ENCODE results near the gene PCDHA7. TPM values are rescaled to one million over a fixed set of nuclear protein-coding genes. Genes with fewer than 3 reads are reported as not detected.
"Not testable (repeated sequence)": the region's sequence is repeated elsewhere in the genome, so short reads cannot be mapped to it uniquely, and the experiment has no call there.

PCDHA7 gene
- polyA plus RNA-seq, 1 donor: 0.31 TPM

GRCh38 chr5:140822969-140823368 is 11.1 kb upstream of the PCDHA7 start:
- WGBS (ENCODE audit: insufficient coverage, low lambda C conversion rate): no CpG with 5 or more reads among the region's 48 CpGs
- H3K27ac ChIP-seq (ENCODE audit: low read length); H3K27me3 ChIP-seq (ENCODE audit: control insufficient read depth, insufficient read depth, low read length); H3K4me3 ChIP-seq (ENCODE audit: low read length); H3K36me3 ChIP-seq (ENCODE audit: control insufficient read depth, insufficient read depth, low read length); H3K4me1 ChIP-seq (ENCODE audit: control insufficient read depth, insufficient read depth, low read length); DNase-seq: not testable (repeated sequence)
- H3K9me3 ChIP-seq (ENCODE audit: control insufficient read depth, low read depth, low read length): peaks cover 26% of the 10 kb centered on the region

- no CpG with 5 or more reads among the region's 38 CpGs for WGBS (ENCODE audit: insufficient coverage, low lambda C conversion rate)
- Histone ChIP-seq H3K4me1 (ENCODE audit: control insufficient read depth, insufficient read depth, low read length) (no peaks in the 10 kb centered on the region), H3K36me3 (ENCODE audit: control insufficient read depth, insufficient read depth, low read length) (no peaks in the 10 kb centered on the region), H3K27me3 (ENCODE audit: control insufficient read depth, insufficient read depth, low read length) (peaks cover 3% of the 10 kb centered on the region), H3K27ac (ENCODE audit: low read length) (no peak overlapping the region), H3K4me3 (ENCODE audit: low read length) (no peak overlapping the region), H3K9me3 (ENCODE audit: control insufficient read depth, low read depth, low read length) (peaks cover 30% of the 10 kb centered on the region)
- no peak for DNase-seq
These were observed 10.6 kb upstream of the PCDHA7 start for GRCh38 chr5:140823475-140823874.

GRCh38 chr5:140827704-140828361 is 6.2 kb upstream of the PCDHA7 start, which contains the start of gene PCDHA6:
PCDHA6 (plus strand) TSS chr5:140827960; CDS start chr5:140828092, 132 bp downstream.
- no peak for DNase-seq
- Histone ChIP-seq H3K4me1 (ENCODE audit: control insufficient read depth, insufficient read depth, low read length) (no peaks in the 10 kb centered on the region), H3K9me3 (ENCODE audit: control insufficient read depth, low read depth, low read length) (peaks cover 36% of the 10 kb centered on the region), H3K4me3 (ENCODE audit: low read length) (no peak within 1 kb of the TSS), H3K27ac (ENCODE audit: low read length) (no peak within 1 kb of the TSS), H3K27me3 (ENCODE audit: control insufficient read depth, insufficient read depth, low read length) (peaks cover 3% of the 10 kb centered on the region), H3K36me3 (ENCODE audit: control insufficient read depth, insufficient read depth, low read length) (no peaks in the 10 kb centered on the region)
- 10% methylated on average over 3 of the region's 27 CpGs for WGBS (ENCODE audit: insufficient coverage, low lambda C conversion rate)

- Histone ChIP-seq H3K27me3 (ENCODE audit: control insufficient read depth, insufficient read depth, low read length) (peaks cover 3% of the 10 kb centered on the region), H3K4me3 (ENCODE audit: low read length) (no peak overlapping the region), H3K9me3 (ENCODE audit: control insufficient read depth, low read depth, low read length) (peaks cover 31% of the 10 kb centered on the region), H3K27ac (ENCODE audit: low read length) (no peak overlapping the region), H3K4me1 (ENCODE audit: control insufficient read depth, insufficient read depth, low read length) (no peaks in the 10 kb centered on the region), H3K36me3 (ENCODE audit: control insufficient read depth, insufficient read depth, low read length) (no peaks in the 10 kb centered on the region)
- no peak for DNase-seq
- no CpG with 5 or more reads among the region's 18 CpGs for WGBS (ENCODE audit: insufficient coverage, low lambda C conversion rate)
These were observed 5.7 kb upstream of the PCDHA7 start for GRCh38 chr5:140828362-140828737.

- not testable (repeated sequence) for H3K27me3 ChIP-seq (ENCODE audit: control insufficient read depth, insufficient read depth, low read length); H3K36me3 ChIP-seq (ENCODE audit: control insufficient read depth, insufficient read depth, low read length)
- no CpG with 5 or more reads among the region's 106 CpGs for WGBS (ENCODE audit: insufficient coverage, low lambda C conversion rate)
These were observed 4.3 kb upstream of the PCDHA7 start for GRCh38 chr5:140829511-140830501.

GRCh38 chr5:140834439-140835008 is 455 bp downstream of the PCDHA7 start:
- H3K9me3 ChIP-seq (ENCODE audit: control insufficient read depth, low read depth, low read length): peaks cover 26% of the 10 kb centered on the region
- not testable (repeated sequence) for H3K27ac ChIP-seq (ENCODE audit: low read length); H3K4me1 ChIP-seq (ENCODE audit: control insufficient read depth, insufficient read depth, low read length); DNase-seq; H3K4me3 ChIP-seq (ENCODE audit: low read length); H3K36me3 ChIP-seq (ENCODE audit: control insufficient read depth, insufficient read depth, low read length); H3K27me3 ChIP-seq (ENCODE audit: control insufficient read depth, insufficient read depth, low read length)
- no CpG with 5 or more reads among the region's 38 CpGs for WGBS (ENCODE audit: insufficient coverage, low lambda C conversion rate)

More at GRCh38 chr5:140829511-140830501, 4.3 kb upstream of the PCDHA7 start:
- H3K4me3 ChIP-seq (ENCODE audit: low read length); H3K27ac ChIP-seq (ENCODE audit: low read length); H3K4me1 ChIP-seq (ENCODE audit: control insufficient read depth, insufficient read depth, low read length): not testable (repeated sequence)
- DNase-seq: peak in 1 of 2 donors; percentile 3
- H3K9me3 ChIP-seq (ENCODE audit: control insufficient read depth, low read depth, low read length): peaks cover 25% of the 10 kb centered on the region

GRCh38 chr5:140835622-140836510 is 1.8 kb downstream of the PCDHA7 start:
- no peak overlapping the region for H3K4me3 ChIP-seq (ENCODE audit: low read length)
- H3K9me3 ChIP-seq (ENCODE audit: control insufficient read depth, low read depth, low read length): peaks cover 19% of the 10 kb centered on the region
- no CpG with 5 or more reads among the region's 103 CpGs for WGBS (ENCODE audit: insufficient coverage, low lambda C conversion rate)
- H3K27ac ChIP-seq (ENCODE audit: low read length): no peak overlapping the region
- no peaks in the 10 kb centered on the region for H3K36me3 ChIP-seq (ENCODE audit: control insufficient read depth, insufficient read depth, low read length)
- H3K27me3 ChIP-seq (ENCODE audit: control insufficient read depth, insufficient read depth, low read length): peaks cover 3% of the 10 kb centered on the region
- DNase-seq: no peak
- H3K4me1 ChIP-seq (ENCODE audit: control insufficient read depth, insufficient read depth, low read length): no peaks in the 10 kb centered on the region

GRCh38 chr5:140840978-140841962 is 7.2 kb downstream of the PCDHA7 start, which contains the start of gene PCDHA8:
PCDHA8 (plus strand) TSS chr5:140841187; CDS start chr5:140841322, 135 bp downstream.
- Histone ChIP-seq H3K27me3 (ENCODE audit: control insufficient read depth, insufficient read depth, low read length) (no peaks in the 10 kb centered on the region), H3K4me1 (ENCODE audit: control insufficient read depth, insufficient read depth, low read length) (no peaks in the 10 kb centered on the region), H3K9me3 (ENCODE audit: control insufficient read depth, low read depth, low read length) (peaks cover 23% of the 10 kb centered on the region), H3K27ac (ENCODE audit: low read length) (no peak within 1 kb of the TSS), H3K36me3 (ENCODE audit: control insufficient read depth, insufficient read depth, low read length) (no peaks in the 10 kb centered on the region), H3K4me3 (ENCODE audit: low read length) (no peak within 1 kb of the TSS)
- DNase-seq: no peak
- 80% methylated on average over 1 of the region's 47 CpGs for WGBS (ENCODE audit: insufficient coverage, low lambda C conversion rate)

All from large intestine (tissue), 3 donors.